HCT116 (cell line): ENCODE measurements around the gene JPH3.

Experiments used
- EZH2 ChIP-seq: fragments of 200-600 bp; sonication (generic); IDR thresholded peaks from 2 replicates; pipeline ENCODE4 v1.6.1; 2017; ENCODE audit warnings: antibody characterized with exemption, mixed run types
- EZH2phosphoT487 ChIP-seq: fragments of 200-600 bp; IDR thresholded peaks from 2 replicates; pipeline ENCODE4 v1.6.1; 2018; ENCODE audit warnings: antibody characterized with exemption, borderline replicate concordance
- JUND ChIP-seq: IDR thresholded peaks from 2 replicates; pipeline ENCODE4 v1.6.1; 2012
- POLR2A ChIP-seq: IDR thresholded peaks from 2 replicates; pipeline ENCODE4 v1.7.0; 2011; ENCODE audit warnings: borderline replicate concordance; ENCODE audit not compliant: insufficient read depth, insufficient read length; ENCODE audit errors: extremely low read depth
- RAD21 ChIP-seq: IDR thresholded peaks from 2 replicates; pipeline ENCODE4 v1.6.1; 2012; ENCODE audit warnings: low read depth, mild to moderate bottlenecking
- TCF7L2 ChIP-seq: IDR thresholded peaks from 2 replicates; pipeline ENCODE4 v1.7.0; 2011; ENCODE audit warnings: borderline replicate concordance, inconsistent platforms; ENCODE audit not compliant: insufficient read depth, insufficient read length; ENCODE audit errors: extremely low read depth
- YY1 ChIP-seq: IDR thresholded peaks from 2 replicates; pipeline ENCODE4 v1.6.1; 2011; ENCODE audit warnings: low read length, low read depth, moderate library complexity, mild to moderate bottlenecking; ENCODE audit not compliant: insufficient replicate concordance; ENCODE audit errors: extremely low read depth
- ZFX ChIP-seq: fragments of 450-650 bp; IDR thresholded peaks from 2 replicates; pipeline ENCODE4 v1.6.1; 2017
- ZNF274 ChIP-seq: fragments of 200-500 bp; sonication (Bioruptor generic); IDR thresholded peaks from 2 replicates; pipeline ENCODE4 v1.6.1; 2014; ENCODE audit warnings: mild to moderate bottlenecking, low read depth, low read length, inconsistent platforms
- TF ChIP-seq, protein P1 (sequence below): IDR thresholded peaks from 2 replicates; pipeline ENCODE4 v1.6.1; 2011; ENCODE audit warnings: mild to moderate bottlenecking, low read length, moderate library complexity; ENCODE audit not compliant: insufficient replicate concordance; ENCODE audit errors: extremely low read depth
- TF ChIP-seq, protein P2 (sequence below), 3 experiments: fragments of 200-600 bp in 1 of 3; sonication (generic) in 1 of 3; IDR thresholded peaks in 2 of 3; conservative IDR thresholded peaks in 1 of 3; 2 replicates each; pipeline ENCODE4 v1.5.1; 2012 to 2017; ENCODE audit warnings: low read depth in 2 of 3, low read length in 2 of 3, antibody characterized with exemption in 1 of 3, borderline replicate concordance in 1 of 3, control low read depth in 1 of 3, mild to moderate bottlenecking in 1 of 3, mixed read lengths in 1 of 3, mixed run types in 1 of 3, moderate library complexity in 1 of 3; ENCODE audit not compliant: insufficient read depth in 1 of 3
- TF ChIP-seq, protein P3 (sequence below): IDR thresholded peaks from 2 replicates; pipeline ENCODE4 v1.6.1; 2012; ENCODE audit warnings: low read depth
- TF ChIP-seq, protein P4 (sequence below): IDR thresholded peaks from 2 replicates; pipeline ENCODE4 v1.6.1; 2012

DNA sequence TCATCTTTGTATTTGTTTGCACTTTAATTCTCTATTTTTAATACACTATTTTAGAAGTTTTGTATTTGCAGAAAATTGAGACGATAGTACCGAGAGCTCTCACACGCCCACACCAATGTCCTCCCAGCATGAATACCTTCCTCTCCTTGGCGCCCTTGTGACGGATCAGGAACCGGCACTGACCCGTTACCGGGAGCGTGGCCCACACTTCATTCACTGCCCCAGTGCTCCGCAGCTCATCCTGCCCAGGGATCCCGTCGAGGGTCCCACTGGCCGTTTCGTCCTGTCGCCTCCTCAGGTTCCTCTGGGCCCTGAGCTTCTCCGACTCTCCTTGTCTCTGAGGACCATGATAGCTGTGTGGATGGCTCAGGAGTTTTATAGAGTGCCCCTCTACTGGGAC, 112.9 kb downstream of the JPH3 start:
- TF ChIP-seq RAD21 (no peak), EZH2 (no peak), ZNF274 (no peak), POLR2A (no peak), YY1 (no peak), ZFX (no peak), JUND (no peak), TCF7L2 (no peak), EZH2phosphoT487 (no peak)
- TF ChIP-seq, protein P1, sequence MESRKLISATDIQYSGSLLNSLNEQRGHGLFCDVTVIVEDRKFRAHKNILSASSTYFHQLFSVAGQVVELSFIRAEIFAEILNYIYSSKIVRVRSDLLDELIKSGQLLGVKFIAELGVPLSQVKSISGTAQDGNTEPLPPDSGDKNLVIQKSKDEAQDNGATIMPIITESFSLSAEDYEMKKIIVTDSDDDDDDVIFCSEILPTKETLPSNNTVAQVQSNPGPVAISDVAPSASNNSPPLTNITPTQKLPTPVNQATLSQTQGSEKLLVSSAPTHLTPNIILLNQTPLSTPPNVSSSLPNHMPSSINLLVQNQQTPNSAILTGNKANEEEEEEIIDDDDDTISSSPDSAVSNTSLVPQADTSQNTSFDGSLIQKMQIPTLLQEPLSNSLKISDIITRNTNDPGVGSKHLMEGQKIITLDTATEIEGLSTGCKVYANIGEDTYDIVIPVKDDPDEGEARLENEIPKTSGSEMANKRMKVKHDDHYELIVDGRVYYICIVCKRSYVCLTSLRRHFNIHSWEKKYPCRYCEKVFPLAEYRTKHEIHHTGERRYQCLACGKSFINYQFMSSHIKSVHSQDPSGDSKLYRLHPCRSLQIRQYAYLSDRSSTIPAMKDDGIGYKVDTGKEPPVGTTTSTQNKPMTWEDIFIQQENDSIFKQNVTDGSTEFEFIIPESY, result no peak
- TF ChIP-seq, protein P2, sequence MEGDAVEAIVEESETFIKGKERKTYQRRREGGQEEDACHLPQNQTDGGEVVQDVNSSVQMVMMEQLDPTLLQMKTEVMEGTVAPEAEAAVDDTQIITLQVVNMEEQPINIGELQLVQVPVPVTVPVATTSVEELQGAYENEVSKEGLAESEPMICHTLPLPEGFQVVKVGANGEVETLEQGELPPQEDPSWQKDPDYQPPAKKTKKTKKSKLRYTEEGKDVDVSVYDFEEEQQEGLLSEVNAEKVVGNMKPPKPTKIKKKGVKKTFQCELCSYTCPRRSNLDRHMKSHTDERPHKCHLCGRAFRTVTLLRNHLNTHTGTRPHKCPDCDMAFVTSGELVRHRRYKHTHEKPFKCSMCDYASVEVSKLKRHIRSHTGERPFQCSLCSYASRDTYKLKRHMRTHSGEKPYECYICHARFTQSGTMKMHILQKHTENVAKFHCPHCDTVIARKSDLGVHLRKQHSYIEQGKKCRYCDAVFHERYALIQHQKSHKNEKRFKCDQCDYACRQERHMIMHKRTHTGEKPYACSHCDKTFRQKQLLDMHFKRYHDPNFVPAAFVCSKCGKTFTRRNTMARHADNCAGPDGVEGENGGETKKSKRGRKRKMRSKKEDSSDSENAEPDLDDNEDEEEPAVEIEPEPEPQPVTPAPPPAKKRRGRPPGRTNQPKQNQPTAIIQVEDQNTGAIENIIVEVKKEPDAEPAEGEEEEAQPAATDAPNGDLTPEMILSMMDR (IDR thresholded peaks at IDR 0.05 in 2 of 3, conservative IDR thresholded peaks at IDR 0.05 in 1 of 3; ENCODE audit: borderline replicate concordance in 1 of 3, insufficient read depth in 1 of 3, low read depth in 2 of 3, low read length in 2 of 3), result no peak
- TF ChIP-seq, protein P3, sequence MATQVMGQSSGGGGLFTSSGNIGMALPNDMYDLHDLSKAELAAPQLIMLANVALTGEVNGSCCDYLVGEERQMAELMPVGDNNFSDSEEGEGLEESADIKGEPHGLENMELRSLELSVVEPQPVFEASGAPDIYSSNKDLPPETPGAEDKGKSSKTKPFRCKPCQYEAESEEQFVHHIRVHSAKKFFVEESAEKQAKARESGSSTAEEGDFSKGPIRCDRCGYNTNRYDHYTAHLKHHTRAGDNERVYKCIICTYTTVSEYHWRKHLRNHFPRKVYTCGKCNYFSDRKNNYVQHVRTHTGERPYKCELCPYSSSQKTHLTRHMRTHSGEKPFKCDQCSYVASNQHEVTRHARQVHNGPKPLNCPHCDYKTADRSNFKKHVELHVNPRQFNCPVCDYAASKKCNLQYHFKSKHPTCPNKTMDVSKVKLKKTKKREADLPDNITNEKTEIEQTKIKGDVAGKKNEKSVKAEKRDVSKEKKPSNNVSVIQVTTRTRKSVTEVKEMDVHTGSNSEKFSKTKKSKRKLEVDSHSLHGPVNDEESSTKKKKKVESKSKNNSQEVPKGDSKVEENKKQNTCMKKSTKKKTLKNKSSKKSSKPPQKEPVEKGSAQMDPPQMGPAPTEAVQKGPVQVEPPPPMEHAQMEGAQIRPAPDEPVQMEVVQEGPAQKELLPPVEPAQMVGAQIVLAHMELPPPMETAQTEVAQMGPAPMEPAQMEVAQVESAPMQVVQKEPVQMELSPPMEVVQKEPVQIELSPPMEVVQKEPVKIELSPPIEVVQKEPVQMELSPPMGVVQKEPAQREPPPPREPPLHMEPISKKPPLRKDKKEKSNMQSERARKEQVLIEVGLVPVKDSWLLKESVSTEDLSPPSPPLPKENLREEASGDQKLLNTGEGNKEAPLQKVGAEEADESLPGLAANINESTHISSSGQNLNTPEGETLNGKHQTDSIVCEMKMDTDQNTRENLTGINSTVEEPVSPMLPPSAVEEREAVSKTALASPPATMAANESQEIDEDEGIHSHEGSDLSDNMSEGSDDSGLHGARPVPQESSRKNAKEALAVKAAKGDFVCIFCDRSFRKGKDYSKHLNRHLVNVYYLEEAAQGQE, result no peak
- TF ChIP-seq, protein P4, sequence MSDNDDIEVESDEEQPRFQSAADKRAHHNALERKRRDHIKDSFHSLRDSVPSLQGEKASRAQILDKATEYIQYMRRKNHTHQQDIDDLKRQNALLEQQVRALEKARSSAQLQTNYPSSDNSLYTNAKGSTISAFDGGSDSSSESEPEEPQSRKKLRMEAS, result no peak
